GM12878 (cell line): ENCODE results near the gene TBC1D8. TPM values are rescaled to one million over a fixed set of nuclear protein-coding genes. Genes with fewer than 3 reads are reported as not detected.

Source experiments
- ATAC-seq: fragments of 200-7000 bp; cut with Tn5 transposase; 3 replicates; pipeline ENCODE4 v1.9.1; 2020; ENCODE audit warnings: mild to moderate bottlenecking, moderate library complexity
- BruUV-seq: library from RNA; stranded (reverse); fragments of 400-500 nt; replicated peaks from 2 replicates; lab custom pipeline; 2021; lab: Mats Ljungman, UMichigan
- CTCF ChIA-PET: fragments of 300-600 bp; sonication (Branson Sonifier 250); formaldehyde crosslinking; extraction: SDS; loops from one replicate; lab custom pipeline; 2021; ENCODE audit warnings: inconsistent platforms; lab: Yijun Ruan, JAX
- POLR2A ChIA-PET: fragments of 350-600 bp; formaldehyde crosslinking; extraction: SDS; loops from one replicate; lab custom pipeline; 2021; ENCODE audit warnings: inconsistent platforms; lab: Charles Lee
- RAD21 ChIA-PET: fragments of 300-600 bp; sonication (Branson Sonifier 250); formaldehyde crosslinking; loops from one replicate; lab custom pipeline; 2023; ENCODE audit warnings: antibody characterized with exemption; ENCODE audit not compliant: unreplicated experiment; lab: Charles Lee
- SMC1A ChIA-PET: fragments of 300-600 bp; sonication (Branson Sonifier 250); formaldehyde crosslinking; loops from one replicate; lab custom pipeline; 2023; ENCODE audit not compliant: unreplicated experiment, uncharacterized antibody; lab: Charles Lee
- DNase-seq: peaks from one replicate; pipeline ENCODE4 v3.0.0-alpha.2; 2011; ENCODE audit warnings: low read depth, low spot score
- FAIRE-seq: peaks from 3 replicates; lab custom pipeline; 2011; peaks lifted over from hg19 to GRCh38; lab: Jason Lieb, UNC
- H2AFZ ChIP-seq: 2 replicates; pipeline ENCODE4 v1.6.0; 2011; ENCODE audit warnings: low read depth, low read length, control low read depth; ENCODE audit not compliant: control insufficient read depth
- H3K27ac ChIP-seq: 2 replicates; pipeline ENCODE4 v1.5.1; 2011; ENCODE audit warnings: control low read depth; ENCODE audit not compliant: control insufficient read depth, insufficient read depth
- H3K27me3 ChIP-seq, 2 experiments: replicated peaks in 1 of 2; 2 replicates each; pipeline versions ENCODE4 v1.6.0 to v1.6.1; 2011; ENCODE audit warnings: low read length in 1 of 2; ENCODE audit not compliant: control insufficient read depth in 2 of 2, insufficient read depth in 2 of 2
- H3K36me3 ChIP-seq, 2 experiments: 2 replicates each; pipeline ENCODE4 v1.5.1; 2011; ENCODE audit warnings: low read length in 1 of 2; ENCODE audit not compliant: control insufficient read depth in 2 of 2, insufficient read depth in 2 of 2
- H3K4me1 ChIP-seq: 2 replicates; pipeline ENCODE4 v1.6.1; 2011; ENCODE audit warnings: mild to moderate bottlenecking, low read length, moderate library complexity, mixed read lengths; ENCODE audit not compliant: control insufficient read depth, insufficient read depth
- H3K4me2 ChIP-seq: 2 replicates; pipeline ENCODE4 v1.6.0; 2011; ENCODE audit warnings: control low read depth; ENCODE audit not compliant: control insufficient read depth, insufficient read depth
- H3K4me3 ChIP-seq: fragments of 200-600 bp; sonication (generic); 2 replicates; pipeline ENCODE4 v1.5.1; 2016
- H3K79me2 ChIP-seq: 2 replicates; pipeline ENCODE4 v1.6.0; 2011; ENCODE audit warnings: low read length; ENCODE audit not compliant: control insufficient read depth, insufficient read depth
- H3K9ac ChIP-seq: 2 replicates; pipeline ENCODE4 v1.8.0; 2011; ENCODE audit warnings: low read length, control low read depth, mixed read lengths; ENCODE audit not compliant: control insufficient read depth, insufficient read depth
- H3K9me3 ChIP-seq: replicated peaks from 3 replicates; pipeline ENCODE4 v1.5.1; 2011; ENCODE audit warnings: mild to moderate bottlenecking, low read length; ENCODE audit not compliant: control insufficient read depth, insufficient read depth
- H4K20me1 ChIP-seq: 2 replicates; pipeline ENCODE4 v1.6.0; 2011; ENCODE audit not compliant: control insufficient read depth, insufficient read depth
- BHLHE40 ChIP-seq, 2 experiments: fragments of 450-650 bp in 1 of 2; IDR thresholded peaks; 2 replicates each; pipeline ENCODE4 v1.6.1; 2011 to 2017; ENCODE audit warnings: low read depth in 2 of 2, borderline replicate concordance in 1 of 2, improper control_type of control experiment in 1 of 2, low read length in 1 of 2, mild to moderate bottlenecking in 1 of 2
- CHD2 ChIP-seq: IDR thresholded peaks from 2 replicates; pipeline ENCODE4 v1.6.1; 2011; ENCODE audit warnings: low read depth, low read length, improper control_type of control experiment, borderline replicate concordance
- EZH2 ChIP-seq: IDR thresholded peaks from 2 replicates; pipeline ENCODE4 v1.6.1; 2012; ENCODE audit warnings: low read depth, mild to moderate bottlenecking, control low read depth, inconsistent platforms, low read length, borderline replicate concordance; ENCODE audit not compliant: control insufficient read depth
- HDGF ChIP-seq: fragments of 450-650 bp; IDR thresholded peaks from 2 replicates; pipeline ENCODE4 v1.6.1; 2016; ENCODE audit warnings: antibody characterized with exemption
- IRF4 ChIP-seq: IDR thresholded peaks from 2 replicates; pipeline ENCODE4 v1.6.1; 2011; ENCODE audit warnings: low read depth, low read length
- JUNB ChIP-seq: IDR thresholded peaks from 2 replicates; pipeline ENCODE4 v1.6.1; 2016; ENCODE audit warnings: antibody characterized with exemption, mild to moderate bottlenecking
- JUND ChIP-seq: IDR thresholded peaks from 2 replicates; pipeline ENCODE4 v1.6.1; 2012; ENCODE audit warnings: low read depth, mild to moderate bottlenecking, low read length, improper control_type of control experiment, moderate library complexity
- RAD51 ChIP-seq: fragments of 450-650 bp; IDR thresholded peaks from 2 replicates; pipeline ENCODE4 v1.6.1; 2016; ENCODE audit warnings: moderate library complexity, mild to moderate bottlenecking, inconsistent platforms
- RB1 ChIP-seq: fragments of 450-650 bp; formaldehyde crosslinking; IDR thresholded peaks from 2 replicates; pipeline ENCODE4 v1.6.1; 2017; ENCODE audit warnings: mild to moderate bottlenecking, borderline replicate concordance
- RBBP5 ChIP-seq: fragments of 200-600 bp; sonication (generic); conservative IDR thresholded peaks from 2 replicates; pipeline ENCODE4 v1.6.1; 2016
- RELA ChIP-seq: fragments of 450-650 bp; IDR thresholded peaks from 2 replicates; pipeline ENCODE4 v1.8.0; 2014; ENCODE audit warnings: borderline replicate concordance; ENCODE audit not compliant: partially characterized antibody
- SIN3A ChIP-seq: IDR thresholded peaks from 2 replicates; pipeline ENCODE4 v1.6.1; 2012; ENCODE audit warnings: low read depth, low read length, improper control_type of control experiment
- YBX1 ChIP-seq: fragments of 450-650 bp; IDR thresholded peaks from 2 replicates; pipeline ENCODE4 v1.6.1; 2016; ENCODE audit warnings: antibody characterized with exemption
- ZNF207 ChIP-seq: fragments of 450-650 bp; IDR thresholded peaks from 2 replicates; pipeline ENCODE4 v1.6.1; 2014; ENCODE audit warnings: antibody characterized with exemption, mild to moderate bottlenecking, borderline replicate concordance
- ZNF217 ChIP-seq: fragments of 450-650 bp; IDR thresholded peaks from 2 replicates; pipeline ENCODE4 v1.6.1; 2017; ENCODE audit warnings: antibody characterized with exemption, mild to moderate bottlenecking
- WGBS: methylation state at CpG from one replicate; pipeline ENCODE4 v1.1.6; 2016; ENCODE audit warnings: low lambda C conversion rate; ENCODE audit not compliant: insufficient replicate concordance, insufficient coverage; ENCODE audit errors: missing lambda C conversion rate; 5-methylcytosine and 5-hydroxymethylcytosine counted together
- in situ Hi-C: fragments of 300-500 bp; cut with MboI; formaldehyde crosslinking; loops from 9 replicates; pipeline ENCODE4 v1.14.3; 2018; ENCODE audit warnings: mixed read lengths
- intact Hi-C: fragments of 100-400 bp; cut with micrococcal nuclease; formaldehyde crosslinking; loops from one replicate; pipeline ENCODE4 v1.14.2; 2022; ENCODE audit not compliant: unreplicated experiment
- polyA plus RNA-seq, 11 experiments: library from polyadenylated mRNA; depleted of rRNA in 4 of 11; unstranded in 6 of 11; stranded (reverse) in 5 of 11; fragments of >200 nt; fragmentation: Nextera tagmentation in 4 of 11; fragmentation: Illumina TruSeq in 1 of 11; extraction: Ambion mirVana in 4 of 11; extraction: Trizol in 1 of 11; gene quantifications; 1 replicate in 1 of 11; 2 replicates in 10 of 11; pipeline versions ENCODE4 v1.2.1 to v1.2.3, GENCODE V29; 2011 to 2016; ENCODE audit warnings: inconsistent platforms in 2 of 11, missing spikeins in 2 of 11, low read depth in 1 of 11
- total RNA-seq, 4 experiments: library from RNA; depleted of rRNA in 3 of 4; stranded (reverse); fragments of >200 nt in 3 of 4; fragmentation: Illumina TruSeq in 1 of 4; extraction: Trizol in 1 of 4; gene quantifications; 2 replicates each; pipeline versions ENCODE4 v1.2.1 to v1.2.3, GENCODE V29; 2013 to 2021
- TF ChIP-seq, protein P1 (sequence below): fragments of 450-650 bp; IDR thresholded peaks from 2 replicates; pipeline ENCODE4 v1.6.1; 2016; ENCODE audit warnings: mild to moderate bottlenecking, moderate library complexity, borderline replicate concordance
- TF ChIP-seq, protein P2 (sequence below): IDR thresholded peaks from 2 replicates; pipeline ENCODE4 v1.6.1; 2012; ENCODE audit warnings: low read depth, low read length, improper control_type of control experiment
- TF ChIP-seq, protein P3 (sequence below): IDR thresholded peaks from 2 replicates; pipeline ENCODE4 v1.6.1; 2011; ENCODE audit warnings: low read depth, low read length, improper control_type of control experiment, borderline replicate concordance

TBC1D8 gene
- total and polyA plus RNA-seq, 10 of the 15 experiments (the other 5 are each of a cell fraction or from before 2014, with no cell fraction given): 0.80 to 4.9 (median 4.4) TPM

DNA sequence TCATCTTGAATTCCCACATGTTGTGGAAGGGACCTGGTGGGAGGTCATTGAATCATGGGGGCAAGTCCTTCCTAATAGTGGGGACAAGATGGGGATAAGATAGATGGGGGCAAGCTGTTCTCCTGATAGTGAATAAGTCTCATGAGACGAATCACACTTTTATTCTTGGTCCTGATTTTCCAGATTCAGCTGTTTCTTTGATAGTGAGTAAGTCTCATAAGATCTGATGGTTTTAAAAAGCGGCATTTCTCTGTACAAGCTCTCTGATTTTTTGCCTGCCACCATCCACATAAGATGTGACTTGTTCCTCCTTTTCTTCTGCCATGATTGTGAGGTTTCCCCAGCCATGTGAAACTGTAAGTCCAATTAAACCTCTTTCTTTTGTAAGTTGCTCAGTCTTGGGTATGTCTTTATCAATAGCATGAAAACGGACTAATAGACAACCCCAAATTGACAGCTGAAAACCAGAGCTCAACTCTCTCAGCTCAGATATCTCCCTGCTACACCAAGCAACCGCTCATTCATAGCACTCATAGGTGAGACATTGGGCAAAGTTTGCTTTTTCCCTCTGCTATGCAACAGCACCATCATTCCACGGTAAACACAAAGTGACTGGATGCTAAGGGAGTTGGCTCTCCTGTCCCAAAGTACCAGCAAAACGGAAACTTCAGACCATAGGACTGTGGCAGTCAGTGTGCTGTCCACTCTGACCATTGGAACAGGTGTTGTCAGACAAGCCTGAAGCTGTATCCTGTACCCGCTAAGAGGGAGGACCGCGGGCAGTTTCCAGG, 44.9 kb upstream of the TBC1D8 start:
- H2AFZ ChIP-seq: no peak overlapping the region
- no TSS peak for BruUV-seq
- no peak overlapping the region for H3K4me2 ChIP-seq
- ChIA-PET POLR2A (no interaction called here), SMC1A (interaction anchor here (2.0 kb wide), 1 partner anchor 8 kb away, joined by 4 read pairs; no protein-coding TSS in a partner anchor), CTCF (interaction anchor here (0.6 to 2.1 kb wide), 3 partner anchors 10 to 184 kb away, joined by 3 to 6 read pairs (median 5); no protein-coding TSS in a partner anchor), RAD21 (interaction anchor here (0.8 kb wide), 1 partner anchor 153 kb away, joined by 3 read pairs; no protein-coding TSS in a partner anchor)
- ATAC-seq: no peak
- H3K4me1 ChIP-seq: no peaks in the 10 kb centered on the region
- no peaks in the 10 kb centered on the region for H3K79me2 ChIP-seq
- intact Hi-C loops: no loop called here
- H3K36me3 ChIP-seq: no peaks in the 10 kb centered on the region
- no peak for DNase-seq
- no peak overlapping the region for H3K27ac ChIP-seq
- no peaks in the 10 kb centered on the region for H3K27me3 ChIP-seq
- H3K4me3 ChIP-seq: no peak overlapping the region
- no peak for FAIRE-seq
- no peak overlapping the region for H3K9ac ChIP-seq
- H3K9me3 ChIP-seq: no peaks in the 10 kb centered on the region
- no peaks in the 10 kb centered on the region for H4K20me1 ChIP-seq
- in situ Hi-C loops: no loop called here
- WGBS: 48% methylated on average over 9 of the region's 9 CpGs
- TF ChIP-seq, protein P1, sequence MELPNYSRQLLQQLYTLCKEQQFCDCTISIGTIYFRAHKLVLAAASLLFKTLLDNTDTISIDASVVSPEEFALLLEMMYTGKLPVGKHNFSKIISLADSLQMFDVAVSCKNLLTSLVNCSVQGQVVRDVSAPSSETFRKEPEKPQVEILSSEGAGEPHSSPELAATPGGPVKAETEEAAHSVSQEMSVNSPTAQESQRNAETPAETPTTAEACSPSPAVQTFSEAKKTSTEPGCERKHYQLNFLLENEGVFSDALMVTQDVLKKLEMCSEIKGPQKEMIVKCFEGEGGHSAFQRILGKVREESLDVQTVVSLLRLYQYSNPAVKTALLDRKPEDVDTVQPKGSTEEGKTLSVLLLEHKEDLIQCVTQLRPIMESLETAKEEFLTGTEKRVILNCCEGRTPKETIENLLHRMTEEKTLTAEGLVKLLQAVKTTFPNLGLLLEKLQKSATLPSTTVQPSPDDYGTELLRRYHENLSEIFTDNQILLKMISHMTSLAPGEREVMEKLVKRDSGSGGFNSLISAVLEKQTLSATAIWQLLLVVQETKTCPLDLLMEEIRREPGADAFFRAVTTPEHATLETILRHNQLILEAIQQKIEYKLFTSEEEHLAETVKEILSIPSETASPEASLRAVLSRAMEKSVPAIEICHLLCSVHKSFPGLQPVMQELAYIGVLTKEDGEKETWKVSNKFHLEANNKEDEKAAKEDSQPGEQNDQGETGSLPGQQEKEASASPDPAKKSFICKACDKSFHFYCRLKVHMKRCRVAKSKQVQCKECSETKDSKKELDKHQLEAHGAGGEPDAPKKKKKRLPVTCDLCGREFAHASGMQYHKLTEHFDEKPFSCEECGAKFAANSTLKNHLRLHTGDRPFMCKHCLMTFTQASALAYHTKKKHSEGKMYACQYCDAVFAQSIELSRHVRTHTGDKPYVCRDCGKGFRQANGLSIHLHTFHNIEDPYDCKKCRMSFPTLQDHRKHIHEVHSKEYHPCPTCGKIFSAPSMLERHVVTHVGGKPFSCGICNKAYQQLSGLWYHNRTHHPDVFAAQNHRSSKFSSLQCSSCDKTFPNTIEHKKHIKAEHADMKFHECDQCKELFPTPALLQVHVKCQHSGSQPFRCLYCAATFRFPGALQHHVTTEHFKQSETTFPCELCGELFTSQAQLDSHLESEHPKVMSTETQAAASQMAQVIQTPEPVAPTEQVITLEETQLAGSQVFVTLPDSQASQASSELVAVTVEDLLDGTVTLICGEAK: no peak
- TF ChIP-seq RAD51 (no peak), SIN3A (no peak), IRF4 (no peak), BHLHE40 (IDR thresholded peaks at IDR 0.05; ENCODE audit: borderline replicate concordance in 1 of 2, low read depth in 2 of 2, low read length in 1 of 2) (no peak), RELA (no peak), CHD2 (no peak), EZH2 (no peak), ZNF217 (no peak), RB1 (no peak), ZNF207 (no peak), JUNB (no peak), YBX1 (no peak), HDGF (no peak), JUND (no peak), RBBP5 (no peak)
- TF ChIP-seq, protein P2, sequence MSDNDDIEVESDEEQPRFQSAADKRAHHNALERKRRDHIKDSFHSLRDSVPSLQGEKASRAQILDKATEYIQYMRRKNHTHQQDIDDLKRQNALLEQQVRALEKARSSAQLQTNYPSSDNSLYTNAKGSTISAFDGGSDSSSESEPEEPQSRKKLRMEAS: no peak
- TF ChIP-seq, protein P3, sequence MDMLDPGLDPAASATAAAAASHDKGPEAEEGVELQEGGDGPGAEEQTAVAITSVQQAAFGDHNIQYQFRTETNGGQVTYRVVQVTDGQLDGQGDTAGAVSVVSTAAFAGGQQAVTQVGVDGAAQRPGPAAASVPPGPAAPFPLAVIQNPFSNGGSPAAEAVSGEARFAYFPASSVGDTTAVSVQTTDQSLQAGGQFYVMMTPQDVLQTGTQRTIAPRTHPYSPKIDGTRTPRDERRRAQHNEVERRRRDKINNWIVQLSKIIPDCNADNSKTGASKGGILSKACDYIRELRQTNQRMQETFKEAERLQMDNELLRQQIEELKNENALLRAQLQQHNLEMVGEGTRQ: no peak
